Fibroblast of pulmonary artery (primary cell): ENCODE measurements around the gene GFI1.

Experiments used
- DNase-seq: peaks from one replicate; pipeline ENCODE4 v3.0.0-alpha.2; 2010; ENCODE audit warnings: low read depth
- H3K4me3 ChIP-seq: replicated peaks from 2 replicates; pipeline ENCODE4 v1.5.1; 2011; ENCODE audit warnings: low read depth, mild to moderate bottlenecking, control low read depth, low read length, moderate library complexity
- TF ChIP-seq, protein P1 (sequence below): IDR thresholded peaks from 2 replicates; pipeline ENCODE4 v1.5.1; 2011; ENCODE audit warnings: mild to moderate bottlenecking, control low read depth, low read length, inconsistent platforms; ENCODE audit errors: missing control alignments

GFI1 gene

GRCh38 chr1:92481971-92482664, 4.6 kb downstream of the GFI1 start:
- TF ChIP-seq, protein P1, sequence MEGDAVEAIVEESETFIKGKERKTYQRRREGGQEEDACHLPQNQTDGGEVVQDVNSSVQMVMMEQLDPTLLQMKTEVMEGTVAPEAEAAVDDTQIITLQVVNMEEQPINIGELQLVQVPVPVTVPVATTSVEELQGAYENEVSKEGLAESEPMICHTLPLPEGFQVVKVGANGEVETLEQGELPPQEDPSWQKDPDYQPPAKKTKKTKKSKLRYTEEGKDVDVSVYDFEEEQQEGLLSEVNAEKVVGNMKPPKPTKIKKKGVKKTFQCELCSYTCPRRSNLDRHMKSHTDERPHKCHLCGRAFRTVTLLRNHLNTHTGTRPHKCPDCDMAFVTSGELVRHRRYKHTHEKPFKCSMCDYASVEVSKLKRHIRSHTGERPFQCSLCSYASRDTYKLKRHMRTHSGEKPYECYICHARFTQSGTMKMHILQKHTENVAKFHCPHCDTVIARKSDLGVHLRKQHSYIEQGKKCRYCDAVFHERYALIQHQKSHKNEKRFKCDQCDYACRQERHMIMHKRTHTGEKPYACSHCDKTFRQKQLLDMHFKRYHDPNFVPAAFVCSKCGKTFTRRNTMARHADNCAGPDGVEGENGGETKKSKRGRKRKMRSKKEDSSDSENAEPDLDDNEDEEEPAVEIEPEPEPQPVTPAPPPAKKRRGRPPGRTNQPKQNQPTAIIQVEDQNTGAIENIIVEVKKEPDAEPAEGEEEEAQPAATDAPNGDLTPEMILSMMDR = no peak
- no peak for DNase-seq
- H3K4me3 ChIP-seq = peak overlapping the region; percentile 23

DNA sequence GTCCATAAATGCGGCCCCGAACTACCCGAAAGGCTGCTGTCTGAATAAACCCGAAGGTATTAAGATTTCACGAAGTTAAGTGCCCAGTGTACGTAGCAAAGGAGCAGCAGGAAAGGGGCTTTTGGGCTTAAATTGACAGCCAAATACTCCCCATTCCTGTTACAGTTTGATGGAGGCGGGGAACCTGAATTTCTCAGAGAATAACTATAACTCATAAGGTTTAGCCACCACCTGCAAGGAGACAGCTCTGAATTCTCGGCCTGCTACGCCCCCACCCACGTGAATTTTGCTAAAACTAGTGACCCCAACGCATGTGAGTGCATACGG, 5.2 kb downstream of the GFI1 start:
- DNase-seq = no peak
- H3K4me3 ChIP-seq = no peak overlapping the region

GRCh38 chr1:92480813-92481598, 5.7 kb downstream of the GFI1 start:
- no peak for DNase-seq
- TF ChIP-seq, protein P1 = no peak
- no peak overlapping the region for H3K4me3 ChIP-seq

More for the DNA sequence above, 5.2 kb downstream of the GFI1 start:
- TF ChIP-seq, protein P1 = no peak

- H3K4me3 ChIP-seq = no peak overlapping the region
- no peak for DNase-seq
- TF ChIP-seq, protein P1 = no peak
Observed at GRCh38 chr1:92480200-92480812, 6.4 kb downstream of the GFI1 start.

DNA sequence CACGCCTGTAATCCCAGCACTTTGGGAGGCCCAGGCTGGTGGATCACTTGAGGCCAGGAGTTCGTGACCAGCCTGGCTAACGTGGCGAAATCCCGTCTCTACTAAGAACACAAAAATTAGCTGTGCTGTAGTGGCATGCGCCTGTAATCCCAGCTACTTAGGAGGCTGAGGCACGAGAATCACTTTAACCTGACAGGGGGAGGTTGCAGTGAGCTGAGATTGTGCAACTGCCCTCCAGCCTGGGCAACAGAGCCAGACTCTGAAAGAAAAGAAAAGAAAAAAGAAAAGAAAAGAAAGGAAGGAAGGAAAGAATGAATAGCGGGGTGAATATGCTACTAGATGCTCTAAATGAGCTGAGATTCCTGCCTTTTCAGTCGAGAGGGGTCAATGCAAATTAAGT, 7.1 kb downstream of the GFI1 start:
- TF ChIP-seq, protein P1 = no peak
- H3K4me3 ChIP-seq = no peak overlapping the region
- DNase-seq = no peak

GRCh38 chr1:92478393-92478792, 8.3 kb downstream of the GFI1 start:
- TF ChIP-seq, protein P1 = no peak
- H3K4me3 ChIP-seq = no peak overlapping the region
- no peak for DNase-seq
